SU-DHL-6 (cell line): Measurements from ENCODE around the gene SDC1.

Experiments used
- H2AFZ ChIP-seq: fragments of 200-600 bp; sonication (generic); 2 replicates; pipeline ENCODE4 v1.6.1; 2014; ENCODE audit warnings: low read depth, mild to moderate bottlenecking, moderate library complexity, mixed read lengths, antibody characterized with exemption, low read length; ENCODE audit not compliant: severe bottlenecking
- H3F3A ChIP-seq: fragments of 200-600 bp; shearing (Covaris generic); 2 replicates; pipeline ENCODE4 v1.6.0; 2016; ENCODE audit warnings: antibody characterized with exemption, mild to moderate bottlenecking; ENCODE audit not compliant: insufficient read depth
- H3K27ac ChIP-seq: fragments of 200-600 bp; sonication (generic); 2 replicates; pipeline ENCODE4 v1.5.1; 2016; ENCODE audit warnings: low read depth, mild to moderate bottlenecking, low read length, moderate library complexity, mixed read lengths
- H3K27me3 ChIP-seq: fragments of 200-600 bp; sonication (generic), shearing (Covaris generic); 2 replicates; pipeline ENCODE4 v1.6.0; 2014; ENCODE audit warnings: mild to moderate bottlenecking, low read length
- H3K36me3 ChIP-seq: fragments of 200-600 bp; sonication (generic); 2 replicates; pipeline ENCODE4 v1.6.1; 2014; ENCODE audit warnings: mild to moderate bottlenecking, low read length, mixed read lengths
- H3K4me2 ChIP-seq: fragments of 300-600, 200-600 bp; shearing (Covaris generic), sonication (generic); 2 replicates; pipeline ENCODE4 v1.6.0; 2014; ENCODE audit warnings: low read length, low read depth, mild to moderate bottlenecking; ENCODE audit not compliant: poor library complexity, severe bottlenecking
- H3K4me3 ChIP-seq: fragments of 200-600 bp; sonication (generic); 2 replicates; pipeline ENCODE4 v1.5.1; 2014; ENCODE audit warnings: antibody characterized with exemption, low read length, mild to moderate bottlenecking, mixed read lengths; ENCODE audit not compliant: insufficient read depth, poor library complexity, severe bottlenecking
- H3K79me2 ChIP-seq: fragments of 200-600 bp; sonication (generic); 2 replicates; pipeline ENCODE4 v1.6.1; 2014; ENCODE audit warnings: mild to moderate bottlenecking, low read length, moderate library complexity; ENCODE audit not compliant: insufficient read depth
- H3K9ac ChIP-seq: fragments of 200-600 bp; sonication (generic); 2 replicates; pipeline ENCODE4 v1.7.0; 2014; ENCODE audit warnings: mild to moderate bottlenecking, low read length
- H3K9me2 ChIP-seq: fragments of 200-600 bp; sonication (generic); replicated peaks from 2 replicates; pipeline ENCODE4 v1.6.1; 2014; ENCODE audit warnings: low read length; ENCODE audit not compliant: insufficient read depth
- H3K9me3 ChIP-seq: fragments of 200-600 bp; sonication (generic); 2 replicates; pipeline ENCODE4 v1.6.1; 2014; ENCODE audit warnings: low read length, mixed read lengths; ENCODE audit not compliant: insufficient read depth
- H4K20me1 ChIP-seq: fragments of 200-600 bp; sonication (generic); 2 replicates; pipeline ENCODE4 v1.6.1; 2014; ENCODE audit warnings: low read depth, mild to moderate bottlenecking, antibody characterized with exemption, low read length, moderate library complexity, mixed read lengths
- EZH2phosphoT487 ChIP-seq: fragments of 200-600 bp; sonication (generic), shearing (Covaris generic); conservative IDR thresholded peaks from 2 replicates; pipeline ENCODE4 v1.6.1; 2018; ENCODE audit warnings: mild to moderate bottlenecking, antibody characterized with exemption, low read length, moderate library complexity, mixed read lengths
- TF ChIP-seq, protein P1 (sequence below): fragments of 200-600 bp; sonication (generic); IDR thresholded peaks from one replicate; pipeline ENCODE4 v1.5.1; 2017; ENCODE audit warnings: antibody characterized with exemption, mild to moderate bottlenecking, low read length, moderate library complexity; ENCODE audit not compliant: insufficient read depth, poor library complexity, severe bottlenecking

Gene SDC1

DNA sequence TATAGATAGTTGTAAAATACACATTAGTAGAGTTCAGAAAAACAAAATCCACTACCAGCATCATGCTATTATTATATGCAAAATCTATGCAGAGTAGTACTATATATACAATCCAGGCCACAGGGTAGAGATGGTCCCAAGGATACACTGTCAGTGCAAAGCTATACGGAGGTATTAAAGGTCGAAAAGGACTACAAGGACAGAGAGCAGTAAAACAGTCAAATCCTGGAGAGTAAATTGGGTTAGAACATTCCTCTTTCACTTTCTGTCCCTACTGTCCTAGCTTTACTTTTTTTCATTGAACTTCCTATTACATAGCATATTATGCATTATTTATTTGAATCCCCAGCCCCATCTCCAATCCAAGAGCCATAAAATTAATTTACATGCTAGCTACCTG is 39.7 kb upstream of the SDC1 start:
- no peak overlapping the region for H3K27ac ChIP-seq
- no peak for TF ChIP-seq EZH2phosphoT487
- TF ChIP-seq, protein P1, sequence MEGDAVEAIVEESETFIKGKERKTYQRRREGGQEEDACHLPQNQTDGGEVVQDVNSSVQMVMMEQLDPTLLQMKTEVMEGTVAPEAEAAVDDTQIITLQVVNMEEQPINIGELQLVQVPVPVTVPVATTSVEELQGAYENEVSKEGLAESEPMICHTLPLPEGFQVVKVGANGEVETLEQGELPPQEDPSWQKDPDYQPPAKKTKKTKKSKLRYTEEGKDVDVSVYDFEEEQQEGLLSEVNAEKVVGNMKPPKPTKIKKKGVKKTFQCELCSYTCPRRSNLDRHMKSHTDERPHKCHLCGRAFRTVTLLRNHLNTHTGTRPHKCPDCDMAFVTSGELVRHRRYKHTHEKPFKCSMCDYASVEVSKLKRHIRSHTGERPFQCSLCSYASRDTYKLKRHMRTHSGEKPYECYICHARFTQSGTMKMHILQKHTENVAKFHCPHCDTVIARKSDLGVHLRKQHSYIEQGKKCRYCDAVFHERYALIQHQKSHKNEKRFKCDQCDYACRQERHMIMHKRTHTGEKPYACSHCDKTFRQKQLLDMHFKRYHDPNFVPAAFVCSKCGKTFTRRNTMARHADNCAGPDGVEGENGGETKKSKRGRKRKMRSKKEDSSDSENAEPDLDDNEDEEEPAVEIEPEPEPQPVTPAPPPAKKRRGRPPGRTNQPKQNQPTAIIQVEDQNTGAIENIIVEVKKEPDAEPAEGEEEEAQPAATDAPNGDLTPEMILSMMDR: no peak
- H3K79me2 ChIP-seq: no peaks in the 10 kb centered on the region

GRCh38 chr2:20257411-20257810 is 32.5 kb upstream of the SDC1 start:
- H2AFZ ChIP-seq: no peak overlapping the region
- peaks cover 13% of the 10 kb centered on the region; the same call in 1 of the 2 replicates for H3F3A ChIP-seq
- H3K27ac ChIP-seq: no peak overlapping the region
- H4K20me1 ChIP-seq: peaks cover 10% of the 10 kb centered on the region
- H3K27me3 ChIP-seq: no peaks in the 10 kb centered on the region
- no peaks in the 10 kb centered on the region for H3K79me2 ChIP-seq
- H3K9me3 ChIP-seq: no peaks in the 10 kb centered on the region
- no peak overlapping the region for H3K4me3 ChIP-seq
- no peaks in the 10 kb centered on the region for H3K9me2 ChIP-seq
- H3K4me2 ChIP-seq: no peak overlapping the region
- no peak overlapping the region for H3K9ac ChIP-seq
- TF ChIP-seq EZH2phosphoT487: no peak
- TF ChIP-seq, protein P1: no peak
- H3K36me3 ChIP-seq: peaks cover 79% of the 10 kb centered on the region

More for the DNA sequence above, 39.7 kb upstream of the SDC1 start:
- H3K27me3 ChIP-seq: no peaks in the 10 kb centered on the region
- no peak overlapping the region for H2AFZ ChIP-seq
- no peaks in the 10 kb centered on the region for H3K9me3 ChIP-seq
- H3K36me3 ChIP-seq: peaks cover 41% of the 10 kb centered on the region
- H4K20me1 ChIP-seq: peaks cover 23% of the 10 kb centered on the region
- H3K9ac ChIP-seq: no peak overlapping the region
- H3K9me2 ChIP-seq: no peaks in the 10 kb centered on the region
- H3F3A ChIP-seq: 0 out of 2 replicates have a peak, but pooled peaks cover 12% of the 10 kb centered on the region
- H3K4me3 ChIP-seq: no peak overlapping the region
- no peak overlapping the region for H3K4me2 ChIP-seq

DNA sequence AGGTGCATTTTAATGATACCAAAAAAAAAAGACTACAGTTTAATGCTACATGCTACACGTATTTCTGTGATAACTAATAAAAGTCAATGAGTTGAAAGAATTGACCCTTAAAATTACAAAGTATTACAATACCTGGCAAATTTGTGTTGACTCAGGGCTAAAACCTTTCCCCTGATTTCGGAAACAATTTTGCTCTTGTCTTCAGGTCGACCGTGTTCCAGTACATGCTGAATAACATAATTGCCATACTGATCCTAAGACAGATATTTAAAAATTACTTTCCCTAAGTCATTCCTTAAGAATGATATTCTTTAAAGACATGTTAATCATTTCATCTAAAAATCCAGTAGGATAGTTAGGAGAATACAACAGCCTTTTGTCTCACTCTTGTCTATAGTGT is 29.8 kb upstream of the SDC1 start:
- Histone ChIP-seq H3K36me3 (peaks cover 87% of the 10 kb centered on the region), H3K9me2 (no peaks in the 10 kb centered on the region)

DNA sequence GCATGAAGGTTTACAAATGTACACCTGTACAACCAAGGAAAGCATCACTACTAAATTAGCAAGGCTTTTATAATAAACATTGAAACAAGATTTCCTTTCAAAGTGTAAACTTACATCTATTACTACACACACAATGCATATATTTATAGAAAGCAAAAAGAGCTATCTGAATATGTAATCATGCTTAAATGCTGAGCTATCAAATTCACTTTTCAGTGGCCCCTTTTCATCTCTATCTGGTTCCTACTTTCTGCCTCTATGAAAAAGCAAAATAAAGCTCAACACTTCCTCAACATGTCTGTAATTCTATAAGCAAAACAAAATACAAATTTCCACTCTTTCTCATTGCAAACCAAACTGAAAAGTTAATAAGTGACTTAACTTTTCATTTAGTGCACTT is 25.5 kb upstream of the SDC1 start:
- no peaks in the 10 kb centered on the region for H3K79me2 ChIP-seq
- no peak overlapping the region for H3K4me3 ChIP-seq
- no peaks in the 10 kb centered on the region for H3K9me2 ChIP-seq
- no peak overlapping the region for H3K4me2 ChIP-seq
- H3F3A ChIP-seq: peaks cover 33% of the 10 kb centered on the region
- H3K27ac ChIP-seq: no peak overlapping the region
- peaks cover 75% of the 10 kb centered on the region for H3K36me3 ChIP-seq
- H3K9ac ChIP-seq: no peak overlapping the region
- H4K20me1 ChIP-seq: peaks cover 3% of the 10 kb centered on the region; the same call in 1 of the 2 replicates
- TF ChIP-seq, protein P1: no peak
- TF ChIP-seq EZH2phosphoT487: no peak
- H3K27me3 ChIP-seq: no peaks in the 10 kb centered on the region
- H2AFZ ChIP-seq: no peak overlapping the region
- H3K9me3 ChIP-seq: no peaks in the 10 kb centered on the region

More for the DNA sequence above, 29.8 kb upstream of the SDC1 start:
- Histone ChIP-seq H3K79me2 (no peaks in the 10 kb centered on the region), H3F3A (peaks cover 24% of the 10 kb centered on the region), H2AFZ (no peak overlapping the region), H3K9ac (no peak overlapping the region), H3K27me3 (no peaks in the 10 kb centered on the region), H3K9me3 (no peaks in the 10 kb centered on the region), H3K4me2 (no peak overlapping the region), H3K27ac (no peak overlapping the region), H3K4me3 (no peak overlapping the region), H4K20me1 (peaks cover 8% of the 10 kb centered on the region; the same call in 1 of the 2 replicates)
- TF ChIP-seq EZH2phosphoT487: no peak
